ENCODE measurements around the gene ATRNL1. TPM values are rescaled to one million over a fixed set of nuclear protein-coding genes. Genes with fewer than 3 reads are reported as not detected.

The ATRNL1 gene
- total RNA-seq, 1 experiment from 2014 or later, result not detected

DNA sequence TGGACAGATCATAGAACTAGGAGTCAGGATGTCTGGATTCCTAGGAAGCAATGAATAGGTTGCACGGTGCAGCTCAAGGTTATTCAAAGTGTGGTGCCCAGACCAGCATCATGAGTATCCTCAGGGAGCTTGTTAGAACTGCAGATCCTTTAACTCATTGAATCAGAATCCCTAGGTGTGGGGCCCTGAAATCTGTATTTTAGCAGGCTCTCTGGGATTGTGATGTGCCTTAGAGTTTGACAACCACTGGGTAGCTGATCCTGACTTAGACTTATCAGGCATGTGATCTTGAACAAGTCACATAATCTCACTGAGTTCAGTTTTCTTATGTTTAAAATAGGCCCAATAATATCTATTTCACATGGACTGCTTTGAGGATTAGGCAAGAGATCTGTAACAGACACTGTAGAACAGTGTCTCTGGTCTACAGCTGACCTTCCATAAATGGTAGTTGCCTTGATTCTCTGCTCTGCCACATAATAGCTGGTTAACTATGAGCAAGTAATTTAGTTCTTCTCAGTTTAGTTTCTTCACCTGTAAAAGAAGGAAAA is 46.4 kb upstream of the ATRNL1 start:
- H3K4me3 Mint-ChIP-seq (ENCODE audit: unreplicated experiment), result no peak overlapping the region
- CTCF ChIA-PET, result no interaction called here
- H3K4me1 Mint-ChIP-seq (ENCODE audit: insufficient read depth, unreplicated experiment), result no peaks in the 10 kb centered on the region
- H3K27ac Mint-ChIP-seq (ENCODE audit: low read depth, unreplicated experiment), result no peak overlapping the region
- no peaks in the 10 kb centered on the region for H3K36me3 Mint-ChIP-seq (ENCODE audit: insufficient read depth, unreplicated experiment)
- H3K9me3 Mint-ChIP-seq (ENCODE audit: unreplicated experiment), result no peaks in the 10 kb centered on the region
- no TSS peak for BruUV-seq (replicated peaks)
- no peak for DNase-seq (ENCODE audit: unreplicated experiment)
- intact Hi-C loops (cut with micrococcal nuclease), result no loop called here
- TF ChIP-seq, protein P1, sequence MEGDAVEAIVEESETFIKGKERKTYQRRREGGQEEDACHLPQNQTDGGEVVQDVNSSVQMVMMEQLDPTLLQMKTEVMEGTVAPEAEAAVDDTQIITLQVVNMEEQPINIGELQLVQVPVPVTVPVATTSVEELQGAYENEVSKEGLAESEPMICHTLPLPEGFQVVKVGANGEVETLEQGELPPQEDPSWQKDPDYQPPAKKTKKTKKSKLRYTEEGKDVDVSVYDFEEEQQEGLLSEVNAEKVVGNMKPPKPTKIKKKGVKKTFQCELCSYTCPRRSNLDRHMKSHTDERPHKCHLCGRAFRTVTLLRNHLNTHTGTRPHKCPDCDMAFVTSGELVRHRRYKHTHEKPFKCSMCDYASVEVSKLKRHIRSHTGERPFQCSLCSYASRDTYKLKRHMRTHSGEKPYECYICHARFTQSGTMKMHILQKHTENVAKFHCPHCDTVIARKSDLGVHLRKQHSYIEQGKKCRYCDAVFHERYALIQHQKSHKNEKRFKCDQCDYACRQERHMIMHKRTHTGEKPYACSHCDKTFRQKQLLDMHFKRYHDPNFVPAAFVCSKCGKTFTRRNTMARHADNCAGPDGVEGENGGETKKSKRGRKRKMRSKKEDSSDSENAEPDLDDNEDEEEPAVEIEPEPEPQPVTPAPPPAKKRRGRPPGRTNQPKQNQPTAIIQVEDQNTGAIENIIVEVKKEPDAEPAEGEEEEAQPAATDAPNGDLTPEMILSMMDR (IDR thresholded peaks at IDR 0.05; ENCODE audit: unreplicated experiment), result no peak
- POLR2A ChIA-PET, result interaction anchor here (0.7 kb wide), 1 partner anchor 29 kb away, joined by 3 read pairs; no protein-coding TSS in a partner anchor
- no peaks in the 10 kb centered on the region for H3K27me3 Mint-ChIP-seq (ENCODE audit: insufficient read depth, unreplicated experiment)

DNA sequence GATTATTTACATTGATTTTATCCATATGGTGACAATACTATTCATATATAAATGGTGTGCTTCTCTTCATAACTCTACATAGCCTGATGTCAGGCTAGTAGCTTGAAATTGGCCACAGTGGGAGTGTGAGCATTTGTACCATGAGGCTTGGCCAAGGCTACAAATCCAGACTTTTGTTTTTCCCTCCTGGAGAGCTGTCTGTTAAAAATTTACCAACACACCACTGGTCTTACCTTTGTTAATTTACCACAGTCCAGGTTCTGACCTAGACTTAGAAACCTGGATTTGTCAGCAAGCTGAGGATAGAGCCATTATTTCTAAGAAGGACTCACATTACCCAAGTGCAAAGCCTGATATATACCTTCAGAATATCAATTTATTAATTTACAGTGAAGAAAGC is 45.5 kb upstream of the ATRNL1 start:
- no peaks in the 10 kb centered on the region for H3K27me3 Mint-ChIP-seq (ENCODE audit: insufficient read depth, unreplicated experiment)
- H3K27ac Mint-ChIP-seq (ENCODE audit: low read depth, unreplicated experiment), result no peak overlapping the region
- TF ChIP-seq, protein P1 (IDR thresholded peaks at IDR 0.05; ENCODE audit: unreplicated experiment), result no peak
- no peaks in the 10 kb centered on the region for H3K36me3 Mint-ChIP-seq (ENCODE audit: insufficient read depth, unreplicated experiment)
- no peak for DNase-seq (ENCODE audit: unreplicated experiment)
- no TSS peak for BruUV-seq (replicated peaks)
- intact Hi-C loops (cut with micrococcal nuclease), result no loop called here
- H3K9me3 Mint-ChIP-seq (ENCODE audit: unreplicated experiment), result no peaks in the 10 kb centered on the region
- CTCF ChIA-PET, result interaction anchor here (0.5 to 0.6 kb wide), 2 partner anchors 64 to 556 kb away, joined by 3 to 4 read pairs; no protein-coding TSS in a partner anchor
- H3K4me1 Mint-ChIP-seq (ENCODE audit: insufficient read depth, unreplicated experiment), result no peaks in the 10 kb centered on the region
- POLR2A ChIA-PET, result no interaction called here
- H3K4me3 Mint-ChIP-seq (ENCODE audit: unreplicated experiment), result no peak overlapping the region

DNA sequence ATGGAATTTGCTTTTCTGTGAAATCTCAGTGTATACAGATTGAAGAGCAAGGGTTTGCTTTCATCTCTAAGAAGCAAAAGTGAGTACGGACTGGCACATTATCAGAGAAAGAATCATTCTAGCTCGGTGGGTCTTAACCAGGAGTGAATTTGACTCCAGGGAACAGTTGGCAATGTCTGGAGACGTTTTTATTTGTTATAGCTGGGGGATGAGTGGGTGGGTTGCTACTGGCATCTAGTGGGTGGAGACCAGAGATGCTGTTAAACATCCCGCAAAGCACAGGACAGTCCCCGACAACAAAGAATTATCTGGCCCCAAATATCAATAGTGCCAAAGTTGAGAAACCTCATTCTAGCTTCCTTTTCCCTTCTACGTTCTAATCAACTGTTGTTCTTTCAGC is 43.8 kb upstream of the ATRNL1 start:
- no peak for DNase-seq (ENCODE audit: unreplicated experiment)
- POLR2A ChIA-PET, result no interaction called here
- CTCF ChIA-PET, result interaction anchor here (0.7 kb wide), 1 partner anchor 169 kb away, joined by 3 read pairs; no protein-coding TSS in a partner anchor
- Mint-ChIP-seq H3K27me3 (ENCODE audit: insufficient read depth, unreplicated experiment) (no peaks in the 10 kb centered on the region), H3K9me3 (ENCODE audit: unreplicated experiment) (no peaks in the 10 kb centered on the region), H3K36me3 (ENCODE audit: insufficient read depth, unreplicated experiment) (no peaks in the 10 kb centered on the region), H3K4me1 (ENCODE audit: insufficient read depth, unreplicated experiment) (no peaks in the 10 kb centered on the region), H3K27ac (ENCODE audit: low read depth, unreplicated experiment) (no peak overlapping the region), H3K4me3 (ENCODE audit: unreplicated experiment) (no peak overlapping the region)
- TF ChIP-seq, protein P1 (IDR thresholded peaks at IDR 0.05; ENCODE audit: unreplicated experiment), result no peak
- intact Hi-C loops (cut with micrococcal nuclease), result no loop called here
- no TSS peak for BruUV-seq (replicated peaks)

DNA sequence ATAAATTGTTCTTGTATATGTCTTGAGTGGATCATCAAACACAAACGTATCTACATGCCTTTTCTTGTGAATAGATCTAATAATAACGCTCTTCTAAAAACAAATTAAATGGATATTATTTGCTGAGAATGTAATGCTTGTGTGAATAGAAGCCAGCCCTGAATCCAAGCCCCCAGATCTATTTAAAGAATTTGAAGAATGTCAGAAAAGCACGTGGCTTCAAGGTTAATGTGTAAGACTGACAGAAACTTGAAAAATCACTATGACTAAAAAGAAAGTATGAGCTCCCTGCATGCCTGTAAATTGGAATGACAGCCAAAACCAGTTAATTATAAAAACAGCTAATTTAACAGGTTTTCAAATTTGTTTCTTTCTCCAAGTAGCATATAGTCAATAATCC is 43.2 kb upstream of the ATRNL1 start:
- no peaks in the 10 kb centered on the region for H3K4me1 Mint-ChIP-seq (ENCODE audit: insufficient read depth, unreplicated experiment)
- no TSS peak for BruUV-seq (replicated peaks)
- DNase-seq (ENCODE audit: unreplicated experiment), result no peak
- CTCF ChIA-PET, result interaction anchor here (0.6 kb wide), 1 partner anchor 169 kb away, joined by 4 read pairs; no protein-coding TSS in a partner anchor
- no peaks in the 10 kb centered on the region for H3K36me3 Mint-ChIP-seq (ENCODE audit: insufficient read depth, unreplicated experiment)
- TF ChIP-seq, protein P1 (IDR thresholded peaks at IDR 0.05; ENCODE audit: unreplicated experiment), result no peak
- POLR2A ChIA-PET, result interaction anchor here (0.7 kb wide), 1 partner anchor 11 kb away, joined by 3 read pairs; no protein-coding TSS in a partner anchor
- no peaks in the 10 kb centered on the region for H3K9me3 Mint-ChIP-seq (ENCODE audit: unreplicated experiment)
- H3K4me3 Mint-ChIP-seq (ENCODE audit: unreplicated experiment), result no peak overlapping the region
- intact Hi-C loops (cut with micrococcal nuclease), result no loop called here
- no peaks in the 10 kb centered on the region for H3K27me3 Mint-ChIP-seq (ENCODE audit: insufficient read depth, unreplicated experiment)
- H3K27ac Mint-ChIP-seq (ENCODE audit: low read depth, unreplicated experiment), result no peak overlapping the region
